Measurements from ENCODE around the gene GBF1. TPM values are rescaled to one million over a fixed set of nuclear protein-coding genes. Genes with fewer than 3 reads are reported as not detected.

GBF1 gene
- total RNA-seq, 1 donor from 2014 or later = 40.3 TPM

- Histone ChIP-seq H3K9me3 (no peaks in the 10 kb centered on the region), H3K4me3 (no peak overlapping the region), H3K27me3 (ENCODE audit: low read depth) (peaks cover 39% of the 10 kb centered on the region), H3K36me3 (no peaks in the 10 kb centered on the region), H3K4me1 (peaks cover 16% of the 10 kb centered on the region), H3K27ac (no peak overlapping the region)
- intact Hi-C loops (cut with DNase I) = no loop called here
- DNase-seq (no peak), ATAC-seq (no peak)
- no peak for TF ChIP-seq CTCF (IDR thresholded peaks at IDR 0.05)
These were observed 9.8 kb upstream of the GBF1 start for GRCh38 chr10:102235598-102235920.

- ATAC-seq (no peak), DNase-seq (no peak)
- peaks cover 38% of the 10 kb centered on the region for H3K27me3 ChIP-seq (ENCODE audit: low read depth)
- TF ChIP-seq CTCF (IDR thresholded peaks at IDR 0.05) = no peak
- H3K36me3 ChIP-seq = no peaks in the 10 kb centered on the region
- no peak overlapping the region for H3K27ac ChIP-seq
- intact Hi-C loops (cut with DNase I) = no loop called here
- H3K4me3 ChIP-seq = no peak overlapping the region
- H3K4me1 ChIP-seq = peaks cover 16% of the 10 kb centered on the region
- no peaks in the 10 kb centered on the region for H3K9me3 ChIP-seq
These were observed 9.3 kb upstream of the GBF1 start for GRCh38 chr10:102236006-102236405.

- TF ChIP-seq CTCF (IDR thresholded peaks at IDR 0.05) = no peak
- Histone ChIP-seq H3K9me3 (no peaks in the 10 kb centered on the region), H3K4me3 (no peak overlapping the region), H3K4me1 (peaks cover 23% of the 10 kb centered on the region), H3K36me3 (no peaks in the 10 kb centered on the region), H3K27me3 (ENCODE audit: low read depth) (peaks cover 27% of the 10 kb centered on the region), H3K27ac (no peak overlapping the region)
- intact Hi-C loops (cut with DNase I) = no loop called here
- no peak for ATAC-seq
- DNase-seq = no peak
These were observed 7.5 kb upstream of the GBF1 start for GRCh38 chr10:102237711-102238252.

- Histone ChIP-seq H3K4me1 (peaks cover 28% of the 10 kb centered on the region), H3K9me3 (no peaks in the 10 kb centered on the region), H3K4me3 (peak overlapping the region; percentile 70), H3K27me3 (ENCODE audit: low read depth) (peaks cover 17% of the 10 kb centered on the region), H3K27ac (no peak overlapping the region), H3K36me3 (no peaks in the 10 kb centered on the region)
- no peak for DNase-seq
- ATAC-seq = no peak
- TF ChIP-seq CTCF (IDR thresholded peaks at IDR 0.05) = no peak
- intact Hi-C loops (cut with DNase I) = no loop called here
These were observed 4.8 kb upstream of the GBF1 start for GRCh38 chr10:102240467-102241031.

- Histone ChIP-seq H3K27ac (no peak overlapping the region), H3K27me3 (ENCODE audit: low read depth) (peaks cover 17% of the 10 kb centered on the region), H3K9me3 (no peaks in the 10 kb centered on the region), H3K4me1 (peaks cover 28% of the 10 kb centered on the region), H3K4me3 (peak overlapping the region; percentile 70), H3K36me3 (no peaks in the 10 kb centered on the region)
- intact Hi-C loops (cut with DNase I) = no loop called here
- ATAC-seq = peak; percentile 10 to 29
- DNase-seq = no peak
- TF ChIP-seq CTCF (IDR thresholded peaks at IDR 0.05) = no peak
These were observed 4.3 kb upstream of the GBF1 start for GRCh38 chr10:102241032-102241443.
